BLaER1 (cell line): ENCODE measurements around the gene ZNF236.

Source experiments
- H3K27ac ChIP-seq: shearing (Covaris generic); formaldehyde crosslinking; 2 replicates; pipeline ENCODE4 v1.8.1; 2022
- H3K27me3 ChIP-seq: shearing (Covaris generic); formaldehyde crosslinking; 2 replicates; pipeline ENCODE4 v1.8.1; 2022
- H3K36me3 ChIP-seq: shearing (Covaris generic); formaldehyde crosslinking; 2 replicates; pipeline ENCODE4 v1.8.1; 2022
- H3K4me1 ChIP-seq: shearing (Covaris generic); formaldehyde crosslinking; 2 replicates; pipeline ENCODE4 v1.8.1; 2022
- H3K4me2 ChIP-seq: shearing (Covaris generic); formaldehyde crosslinking; 2 replicates; pipeline ENCODE4 v1.8.1; 2022
- H3K4me3 ChIP-seq: shearing (Covaris generic); formaldehyde crosslinking; 2 replicates; pipeline ENCODE4 v1.8.1; 2022
- H3K9ac ChIP-seq: shearing (Covaris generic); formaldehyde crosslinking; 2 replicates; pipeline ENCODE4 v1.8.1; 2022
- H3K9me3 ChIP-seq: shearing (Covaris generic); formaldehyde crosslinking; 2 replicates; pipeline ENCODE4 v1.8.1; 2022
- H4K20me1 ChIP-seq: shearing (Covaris generic); formaldehyde crosslinking; 2 replicates; pipeline ENCODE4 v1.8.1; 2022
- Cebpa-rat ChIP-seq: shearing (Covaris generic); IDR thresholded peaks from 2 replicates; pipeline ENCODE4 v1.8.1; 2022

Gene ZNF236

DNA sequence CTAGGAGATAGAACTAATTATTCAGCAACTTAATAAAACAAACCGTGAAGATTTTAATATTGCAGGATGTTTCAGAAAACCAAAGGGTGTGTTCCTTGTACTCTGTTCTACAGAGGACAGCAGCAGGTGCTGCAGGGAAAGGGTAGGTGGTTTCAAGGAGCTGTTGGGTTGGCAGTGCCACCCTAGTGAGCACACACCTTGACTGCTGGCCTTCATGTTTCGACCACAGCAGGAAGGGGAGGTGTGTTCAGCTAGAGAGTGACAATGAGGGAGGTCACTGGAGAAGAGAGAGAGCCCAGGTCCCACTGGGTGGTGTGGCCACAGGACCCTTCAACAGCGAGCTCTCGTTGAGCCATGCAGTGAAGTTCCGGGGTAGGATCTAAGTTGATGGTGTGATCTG, 98.6 kb downstream of the ZNF236 start:
- Histone ChIP-seq H3K27ac (no peak overlapping the region), H3K9me3 (no peaks in the 10 kb centered on the region), H3K4me1 (peaks cover 3% of the 10 kb centered on the region; the same call in 1 of the 2 replicates), H3K9ac (no peak overlapping the region), H3K36me3 (peaks cover 82% of the 10 kb centered on the region), H3K4me2 (no peak overlapping the region), H4K20me1 (no peaks in the 10 kb centered on the region), H3K27me3 (no peaks in the 10 kb centered on the region), H3K4me3 (no peak overlapping the region)
- no peak for TF ChIP-seq Cebpa-rat

DNA sequence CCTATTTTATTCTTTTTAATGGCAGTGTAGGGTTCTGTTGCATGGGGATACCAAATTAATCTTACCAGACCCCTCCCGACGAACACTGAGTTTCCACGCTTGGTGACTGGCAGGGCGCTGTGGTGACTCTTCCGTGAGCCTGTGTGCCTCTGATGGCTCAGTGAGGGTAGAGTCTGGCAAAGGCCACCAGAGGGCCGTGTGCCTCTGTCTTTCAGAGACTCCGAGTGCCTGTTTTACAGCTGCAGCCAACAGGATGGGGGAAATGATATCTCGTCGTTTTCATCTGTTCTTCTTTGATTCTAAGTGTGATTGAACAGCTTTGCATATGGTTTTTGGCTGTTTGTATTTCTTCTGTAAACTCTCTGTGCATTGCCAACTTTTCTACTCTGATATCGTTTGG, 99.8 kb downstream of the ZNF236 start:
- Histone ChIP-seq H3K27ac (no peak overlapping the region), H3K4me1 (peaks cover 3% of the 10 kb centered on the region; the same call in 1 of the 2 replicates), H3K4me2 (no peak overlapping the region), H3K4me3 (no peak overlapping the region), H3K9me3 (no peaks in the 10 kb centered on the region), H4K20me1 (no peaks in the 10 kb centered on the region), H3K27me3 (no peaks in the 10 kb centered on the region), H3K9ac (no peak overlapping the region), H3K36me3 (peaks cover 81% of the 10 kb centered on the region)
- TF ChIP-seq Cebpa-rat: no peak

DNA sequence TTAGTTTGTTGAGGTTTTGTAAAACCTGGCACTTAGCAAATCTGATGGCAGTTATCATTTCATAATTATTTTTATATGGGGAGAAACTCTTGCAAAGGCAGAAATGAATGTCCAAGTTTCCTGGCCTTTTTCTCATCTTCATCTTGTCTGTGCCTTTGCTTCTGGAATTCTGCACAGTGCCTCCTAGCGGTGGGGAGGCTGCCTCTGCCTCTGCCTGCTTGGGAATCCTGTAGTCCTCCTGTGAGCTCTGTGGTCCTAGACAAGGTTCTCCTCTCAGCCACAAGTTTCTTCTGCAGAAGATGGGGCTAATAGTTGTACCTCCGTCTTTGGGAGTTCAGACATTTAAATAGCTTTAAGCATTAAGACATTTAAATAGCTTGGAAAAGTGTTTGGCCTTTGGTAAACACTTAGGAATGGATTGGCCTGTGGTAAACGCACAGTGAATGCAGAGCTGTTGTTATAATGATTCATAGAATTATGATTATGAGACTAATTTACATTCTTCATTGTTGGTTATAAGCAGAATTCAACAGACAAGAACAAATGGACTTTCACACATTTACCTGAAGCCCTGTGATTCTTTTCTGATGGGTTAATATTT, 101.2 kb downstream of the ZNF236 start:
- Histone ChIP-seq H4K20me1 (no peaks in the 10 kb centered on the region), H3K9me3 (no peaks in the 10 kb centered on the region), H3K27me3 (no peaks in the 10 kb centered on the region), H3K36me3 (peaks cover 81% of the 10 kb centered on the region), H3K4me1 (peaks cover 3% of the 10 kb centered on the region; the same call in 1 of the 2 replicates), H3K4me3 (no peak overlapping the region), H3K27ac (no peak overlapping the region), H3K4me2 (no peak overlapping the region), H3K9ac (no peak overlapping the region)
- TF ChIP-seq Cebpa-rat: no peak

DNA sequence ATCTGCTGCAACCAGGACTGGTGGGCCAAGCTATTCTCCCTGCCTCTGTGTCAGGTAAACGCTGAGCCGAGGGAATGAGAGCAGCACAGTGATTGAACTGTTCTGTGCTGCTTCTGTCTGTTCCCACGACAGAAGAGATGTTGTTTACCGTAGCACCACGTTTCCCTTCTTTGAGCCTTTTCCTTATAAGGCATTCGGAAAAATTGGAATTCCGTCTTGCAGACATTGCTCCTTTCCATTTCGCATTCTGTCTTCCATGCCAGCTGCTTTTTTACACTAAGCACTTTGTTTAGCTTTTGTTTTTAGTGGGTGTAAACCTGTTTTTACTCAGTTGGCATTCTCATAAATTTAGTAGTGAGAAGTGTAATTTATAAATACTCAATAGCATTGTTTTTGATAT, 103.1 kb downstream of the ZNF236 start:
- Histone ChIP-seq H3K27ac (no peak overlapping the region), H3K9me3 (no peaks in the 10 kb centered on the region), H3K9ac (no peak overlapping the region), H3K4me1 (peaks cover 3% of the 10 kb centered on the region; the same call in 1 of the 2 replicates), H4K20me1 (no peaks in the 10 kb centered on the region), H3K4me2 (no peak overlapping the region), H3K36me3 (peaks cover 77% of the 10 kb centered on the region), H3K27me3 (no peaks in the 10 kb centered on the region), H3K4me3 (no peak overlapping the region)
- no peak for TF ChIP-seq Cebpa-rat

DNA sequence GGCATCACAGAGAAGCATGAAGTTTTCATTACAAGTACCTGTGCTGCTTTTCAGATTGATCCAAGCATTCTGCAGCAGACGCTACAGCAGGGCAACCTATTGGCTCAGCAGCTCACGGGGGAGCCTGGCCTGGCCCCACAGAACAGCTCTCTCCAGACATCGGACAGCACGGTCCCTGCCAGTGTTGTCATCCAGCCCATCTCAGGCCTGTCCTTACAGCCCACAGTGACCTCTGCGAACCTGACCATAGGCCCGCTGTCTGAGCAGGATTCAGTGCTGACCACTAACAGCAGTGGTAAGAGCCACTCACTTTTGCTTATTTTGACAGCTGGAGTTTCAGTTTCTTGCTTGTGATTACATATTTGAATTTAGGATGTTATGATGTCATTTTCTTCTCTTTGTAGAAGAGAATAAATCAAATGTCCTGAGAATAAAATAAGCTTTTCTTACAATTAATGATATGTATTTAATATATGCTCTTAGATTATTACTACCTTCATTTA, 104.9 kb downstream of the ZNF236 start:
- H4K20me1 ChIP-seq: no peaks in the 10 kb centered on the region
- no peak overlapping the region for H3K4me3 ChIP-seq

DNA sequence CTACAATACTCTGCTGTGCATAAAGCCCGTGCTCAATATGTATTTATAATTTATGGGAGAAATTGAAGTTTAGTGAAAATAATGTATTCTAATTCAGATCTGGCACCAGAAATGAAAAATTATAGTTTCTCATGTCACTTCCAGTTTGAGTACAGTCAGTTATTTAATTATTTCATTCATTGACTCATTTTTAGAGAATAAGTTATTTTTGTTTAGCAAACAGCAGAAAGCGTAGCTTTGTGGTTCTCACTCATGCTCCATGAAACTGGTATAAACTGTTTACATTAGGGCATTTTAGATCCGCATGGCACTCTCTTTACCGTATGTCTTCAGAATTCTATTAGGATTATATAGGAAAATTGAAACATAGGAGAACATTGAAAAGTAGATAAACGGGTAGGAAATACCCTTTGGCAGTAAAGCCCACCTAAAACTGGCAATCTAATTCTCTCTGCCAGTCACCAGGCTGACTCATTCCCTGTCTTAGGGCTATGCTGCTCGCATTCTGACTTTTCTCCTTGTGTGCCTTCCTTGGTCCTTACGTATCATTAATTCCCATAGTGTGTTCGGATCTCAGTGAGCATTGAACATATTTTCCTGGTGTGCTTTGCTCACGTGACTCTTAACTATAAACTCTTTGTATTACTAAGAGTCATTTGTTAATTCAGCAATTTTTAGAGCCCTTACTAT, 106.0 kb downstream of the ZNF236 start:
- H3K4me2 ChIP-seq: no peak overlapping the region
- H3K27ac ChIP-seq: no peak overlapping the region
- H4K20me1 ChIP-seq: no peaks in the 10 kb centered on the region
- H3K4me1 ChIP-seq: no peaks in the 10 kb centered on the region
- H3K9me3 ChIP-seq: no peaks in the 10 kb centered on the region
- peaks cover 86% of the 10 kb centered on the region for H3K36me3 ChIP-seq
- TF ChIP-seq Cebpa-rat: no peak
- no peak overlapping the region for H3K4me3 ChIP-seq
- no peaks in the 10 kb centered on the region for H3K27me3 ChIP-seq
- H3K9ac ChIP-seq: no peak overlapping the region

More for the DNA sequence above, 104.9 kb downstream of the ZNF236 start:
- H3K4me2 ChIP-seq: no peak overlapping the region
- H3K27ac ChIP-seq: no peak overlapping the region
- H3K9me3 ChIP-seq: no peaks in the 10 kb centered on the region
- H3K9ac ChIP-seq: no peak overlapping the region
- peaks cover 3% of the 10 kb centered on the region; the same call in 1 of the 2 replicates for H3K4me1 ChIP-seq
- no peaks in the 10 kb centered on the region for H3K27me3 ChIP-seq
- TF ChIP-seq Cebpa-rat: no peak
- peaks cover 76% of the 10 kb centered on the region for H3K36me3 ChIP-seq

DNA sequence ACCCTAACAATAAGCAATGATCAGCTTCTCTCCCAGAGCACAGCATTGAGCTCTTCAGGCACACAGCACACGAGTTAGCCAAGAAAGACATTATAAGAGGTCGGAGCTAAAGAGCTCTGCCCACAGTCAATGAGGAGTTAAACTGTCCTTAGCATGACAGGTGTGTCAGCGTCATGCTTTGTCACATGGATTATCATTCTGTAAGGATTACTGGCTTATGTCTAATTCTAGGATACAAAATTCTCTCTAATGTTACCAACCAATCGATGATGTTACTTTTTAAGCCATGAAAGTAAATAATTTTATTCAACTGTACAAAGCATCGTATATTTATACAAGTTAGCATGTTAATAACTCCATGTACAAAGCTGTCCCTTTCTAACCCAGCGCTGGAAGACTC, 108.8 kb downstream of the ZNF236 start:
- Histone ChIP-seq H3K4me2 (no peak overlapping the region), H3K36me3 (peaks cover 70% of the 10 kb centered on the region), H3K27me3 (no peaks in the 10 kb centered on the region), H3K9me3 (no peaks in the 10 kb centered on the region), H3K27ac (no peak overlapping the region), H4K20me1 (no peaks in the 10 kb centered on the region), H3K4me3 (no peak overlapping the region), H3K4me1 (no peaks in the 10 kb centered on the region), H3K9ac (no peak overlapping the region)
- no peak for TF ChIP-seq Cebpa-rat

DNA sequence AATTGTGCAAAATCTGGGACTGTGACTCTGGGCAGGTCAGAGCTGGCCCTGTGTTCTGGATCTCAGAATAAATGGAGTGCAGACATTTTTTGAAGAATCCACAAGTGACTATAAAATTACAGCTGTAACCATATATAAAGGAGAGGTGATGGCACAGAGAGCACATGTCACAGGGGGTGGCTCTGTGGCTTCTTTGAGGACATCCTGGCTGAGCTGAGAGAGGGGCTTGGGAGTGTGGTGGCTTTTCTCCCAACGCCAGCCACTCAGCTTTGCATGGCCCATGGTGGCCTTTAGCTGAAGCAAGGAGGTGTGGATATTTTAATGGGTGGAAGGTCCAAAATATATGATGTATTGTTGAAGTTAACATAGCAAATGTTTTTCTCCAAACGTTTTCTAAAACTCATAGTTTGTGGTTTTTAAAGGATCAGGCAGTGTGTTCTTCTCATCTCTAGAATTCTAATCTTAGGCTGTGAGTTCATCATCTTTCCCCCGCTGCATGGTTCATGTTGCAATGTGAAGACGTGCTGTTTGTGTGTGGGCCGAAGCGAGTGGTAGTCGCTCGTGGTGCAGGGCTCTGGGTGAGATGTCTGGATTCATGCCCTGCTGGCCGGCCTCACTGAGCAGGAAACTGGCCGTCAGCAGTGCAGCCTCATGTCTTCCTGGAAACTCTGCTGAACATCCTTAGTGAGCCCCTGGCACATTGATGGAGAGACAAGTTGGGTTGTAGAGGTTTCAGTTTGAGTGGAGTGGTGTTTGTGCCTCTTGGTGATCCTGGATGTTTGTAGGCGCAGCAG, 109.9 kb downstream of the ZNF236 start:
- TF ChIP-seq Cebpa-rat: no peak
- Histone ChIP-seq H3K4me2 (no peak overlapping the region), H3K4me3 (no peak overlapping the region), H3K36me3 (peaks cover 73% of the 10 kb centered on the region), H3K9me3 (no peaks in the 10 kb centered on the region), H3K9ac (no peak overlapping the region), H4K20me1 (no peaks in the 10 kb centered on the region), H3K27me3 (no peaks in the 10 kb centered on the region), H3K27ac (no peak overlapping the region), H3K4me1 (no peaks in the 10 kb centered on the region)

DNA sequence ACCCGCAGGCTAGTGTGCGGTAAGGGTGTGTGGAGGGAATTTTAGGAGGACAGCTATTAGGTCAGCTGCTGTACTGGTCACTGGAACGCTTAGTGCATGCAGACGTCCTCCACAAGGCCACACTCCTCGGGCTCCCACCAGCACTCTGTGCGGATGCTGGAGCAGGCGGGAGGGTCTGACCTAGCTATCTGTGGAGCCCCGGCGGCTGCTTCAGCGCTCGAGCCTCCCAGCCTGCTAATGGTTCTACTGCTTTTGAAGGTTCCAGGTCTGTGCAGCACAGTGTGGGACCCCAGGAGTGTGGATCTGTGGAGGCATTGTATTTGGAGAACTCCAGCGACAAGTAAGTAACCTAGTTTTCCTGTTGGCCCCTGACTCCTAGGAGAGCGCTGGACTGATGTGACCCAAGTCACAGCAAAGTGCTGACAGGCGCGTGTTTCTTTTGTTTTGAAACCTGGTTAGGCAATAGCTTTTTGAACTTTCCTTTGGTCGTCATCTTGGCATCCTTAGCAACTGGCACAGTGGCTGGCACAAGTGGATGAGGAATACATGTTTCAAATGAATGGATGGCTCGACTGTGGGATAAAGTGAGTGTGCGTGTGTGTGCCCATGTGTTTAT, 113.5 kb downstream of the ZNF236 start:
- Histone ChIP-seq H3K4me2 (no peak overlapping the region), H4K20me1 (no peaks in the 10 kb centered on the region), H3K9ac (no peak overlapping the region), H3K4me1 (no peaks in the 10 kb centered on the region), H3K27ac (no peak overlapping the region), H3K4me3 (no peak overlapping the region), H3K36me3 (peaks cover 76% of the 10 kb centered on the region), H3K27me3 (no peaks in the 10 kb centered on the region), H3K9me3 (no peaks in the 10 kb centered on the region)
- TF ChIP-seq Cebpa-rat: no peak
